Muscle of leg (tissue), 11 donors: Measurements from ENCODE around the gene CUL7. TPM values are rescaled to one million over a fixed set of nuclear protein-coding genes. Genes with fewer than 3 reads are reported as not detected.

Experiments used
- DNase-seq: peaks from one replicate; pipeline ENCODE4 v3.0.0; 2013
- H3K27ac ChIP-seq: one replicate; pipeline ENCODE4 v1.5.1; 2013; ENCODE audit warnings: mild to moderate bottlenecking, low read length, control low read depth
- H3K27me3 ChIP-seq: one replicate; pipeline ENCODE4 v1.6.1; 2013; ENCODE audit warnings: low read length; ENCODE audit not compliant: control insufficient read depth, insufficient read depth
- H3K36me3 ChIP-seq: one replicate; pipeline ENCODE4 v1.6.1; 2013; ENCODE audit warnings: low read length; ENCODE audit not compliant: control insufficient read depth, insufficient read depth
- H3K4me1 ChIP-seq: one replicate; pipeline ENCODE4 v1.6.1; 2013; ENCODE audit warnings: low read length; ENCODE audit not compliant: control insufficient read depth, insufficient read depth
- H3K4me3 ChIP-seq: one replicate; pipeline ENCODE4 v1.5.1; 2013; ENCODE audit warnings: low read length, control low read depth
- H3K9me3 ChIP-seq: replicated peaks from 2 replicates; pipeline ENCODE4 v1.6.1; 2013; ENCODE audit warnings: low read depth, low read length; ENCODE audit not compliant: control insufficient read depth
- WGBS: methylation state at CpG from one replicate; pipeline ENCODE4 v1.1.5; 2013; ENCODE audit warnings: missing lambda C conversion rate; ENCODE audit not compliant: insufficient coverage; 5-methylcytosine and 5-hydroxymethylcytosine counted together
- polyA plus RNA-seq, 8 donors: library from polyadenylated mRNA; unstranded; fragments of 120-200 nt; gene quantifications; one replicate each; pipeline versions ENCODE4 v1.2.1 to v1.2.3, GENCODE V29; 2013; ENCODE audit warnings: inconsistent platforms in 1 of 8, low replicate concordance in 1 of 8; ENCODE audit not compliant: insufficient read length in 8 of 8, insufficient read depth in 1 of 8
- total RNA-seq: library from RNA; stranded (reverse); fragments of 120-200 nt; gene quantifications from one replicate; pipeline ENCODE4 v1.2.4, GENCODE V29; 2013

CUL7 gene
- total and polyA plus RNA-seq, 9 donors: 35.7 to 49.2 (median 41.4) TPM

- Histone ChIP-seq H3K27me3 (no peaks in the 10 kb centered on the region), H3K27ac (no peak overlapping the region), H3K36me3 (peaks cover 82% of the 10 kb centered on the region), H3K4me1 (peaks cover 3% of the 10 kb centered on the region), H3K4me3 (no peak overlapping the region), H3K9me3 (no peaks in the 10 kb centered on the region)
- 73% methylated on average over 4 of the region's 4 CpGs for WGBS
- no peak for DNase-seq
Observed at GRCh38 chr6:43035495-43036194, 18.0 kb downstream of the CUL7 start.

- no peak for DNase-seq
- WGBS: 83% methylated on average over 1 of the region's 2 CpGs
- peaks cover 80% of the 10 kb centered on the region for H3K36me3 ChIP-seq
- no peak overlapping the region for H3K27ac ChIP-seq
- H3K27me3 ChIP-seq: no peaks in the 10 kb centered on the region
- H3K9me3 ChIP-seq: no peaks in the 10 kb centered on the region
- peaks cover 3% of the 10 kb centered on the region for H3K4me1 ChIP-seq
- no peak overlapping the region for H3K4me3 ChIP-seq
Observed at GRCh38 chr6:43034190-43034525, 19.5 kb downstream of the CUL7 start.

- Histone ChIP-seq H3K27ac (no peak overlapping the region), H3K36me3 (peaks cover 80% of the 10 kb centered on the region), H3K4me3 (no peak overlapping the region), H3K9me3 (no peaks in the 10 kb centered on the region), H3K4me1 (peaks cover 3% of the 10 kb centered on the region), H3K27me3 (no peaks in the 10 kb centered on the region)
- WGBS: 93% methylated on average over 2 of the region's 2 CpGs
- no peak for DNase-seq
Observed at GRCh38 chr6:43033496-43034189, 20.0 kb downstream of the CUL7 start.

- Histone ChIP-seq H3K27ac (no peak overlapping the region), H3K27me3 (no peaks in the 10 kb centered on the region), H3K9me3 (no peaks in the 10 kb centered on the region), H3K4me1 (peaks cover 3% of the 10 kb centered on the region), H3K36me3 (peaks cover 78% of the 10 kb centered on the region), H3K4me3 (no peak overlapping the region)
- WGBS: 88% methylated on average over 1 of the region's 4 CpGs
- no peak for DNase-seq
Observed at GRCh38 chr6:43032326-43032725, 21.3 kb downstream of the CUL7 start.

- Histone ChIP-seq H3K27me3 (no peaks in the 10 kb centered on the region), H3K4me3 (no peak overlapping the region), H3K36me3 (peaks cover 84% of the 10 kb centered on the region), H3K4me1 (no peaks in the 10 kb centered on the region), H3K27ac (no peak overlapping the region), H3K9me3 (no peaks in the 10 kb centered on the region)
- DNase-seq: no peak
- 92% methylated on average over 5 of the region's 9 CpGs for WGBS
Observed at GRCh38 chr6:43029120-43029519, 24.5 kb downstream of the CUL7 start.

- Histone ChIP-seq H3K36me3 (peaks cover 67% of the 10 kb centered on the region), H3K4me1 (peaks cover 7% of the 10 kb centered on the region), H3K9me3 (no peaks in the 10 kb centered on the region), H3K27me3 (no peaks in the 10 kb centered on the region), H3K4me3 (no peak overlapping the region), H3K27ac (no peak overlapping the region)
- no peak for DNase-seq
- WGBS: 78% methylated on average over 1 of the region's 5 CpGs
Observed at GRCh38 chr6:43026365-43026764, 27.3 kb downstream of the CUL7 start.

GRCh38 chr6:43024436-43024835 is 29.2 kb downstream of the CUL7 start:
- Histone ChIP-seq H3K27ac (no peak overlapping the region), H3K27me3 (no peaks in the 10 kb centered on the region), H3K36me3 (peaks cover 70% of the 10 kb centered on the region), H3K9me3 (no peaks in the 10 kb centered on the region), H3K4me3 (no peak overlapping the region), H3K4me1 (peaks cover 20% of the 10 kb centered on the region)
- 84% methylated on average over 2 of the region's 2 CpGs for WGBS
- no peak for DNase-seq

- peak within 1 kb of the TSS; percentile 97 for H3K27ac ChIP-seq
- under 1% methylated on average over 52 of the region's 56 CpGs for WGBS
- H3K4me1 ChIP-seq: peaks cover 44% of the 10 kb centered on the region
- no peaks in the 10 kb centered on the region for H3K9me3 ChIP-seq
- H3K36me3 ChIP-seq: peaks cover 68% of the 10 kb centered on the region
- peak; percentile 88 for DNase-seq
- no peaks in the 10 kb centered on the region for H3K27me3 ChIP-seq
- peak within 1 kb of the TSS; percentile 99 for H3K4me3 ChIP-seq
Observed at GRCh38 chr6:43021270-43022047, 32.2 kb downstream of the CUL7 start, which contains the start of gene RRP36. TSS of gene RRP36 (plus strand) at chr6:43021623. CDS start at chr6:43021655, 32 bp downstream.

- Histone ChIP-seq H3K4me3 (peak overlapping the region; percentile 99), H3K4me1 (peaks cover 50% of the 10 kb centered on the region), H3K27me3 (no peaks in the 10 kb centered on the region), H3K27ac (peak overlapping the region; percentile 97), H3K9me3 (no peaks in the 10 kb centered on the region), H3K36me3 (peaks cover 62% of the 10 kb centered on the region)
- peak; percentile 44 for DNase-seq
- no CpG with 5 or more reads among the region's 5 CpGs for WGBS
Observed at GRCh38 chr6:43020847-43021246, 32.8 kb downstream of the CUL7 start.

- Histone ChIP-seq H3K36me3 (peaks cover 57% of the 10 kb centered on the region), H3K27me3 (no peaks in the 10 kb centered on the region), H3K4me3 (no peak overlapping the region), H3K27ac (peak overlapping the region; percentile 97), H3K4me1 (peaks cover 56% of the 10 kb centered on the region), H3K9me3 (no peaks in the 10 kb centered on the region)
- WGBS: 100% methylated on average over 2 of the region's 3 CpGs
- no peak for DNase-seq
Observed at GRCh38 chr6:43020052-43020705, 33.5 kb downstream of the CUL7 start.
